ENCODE results near the gene RBBP8.

Gene RBBP8

DNA sequence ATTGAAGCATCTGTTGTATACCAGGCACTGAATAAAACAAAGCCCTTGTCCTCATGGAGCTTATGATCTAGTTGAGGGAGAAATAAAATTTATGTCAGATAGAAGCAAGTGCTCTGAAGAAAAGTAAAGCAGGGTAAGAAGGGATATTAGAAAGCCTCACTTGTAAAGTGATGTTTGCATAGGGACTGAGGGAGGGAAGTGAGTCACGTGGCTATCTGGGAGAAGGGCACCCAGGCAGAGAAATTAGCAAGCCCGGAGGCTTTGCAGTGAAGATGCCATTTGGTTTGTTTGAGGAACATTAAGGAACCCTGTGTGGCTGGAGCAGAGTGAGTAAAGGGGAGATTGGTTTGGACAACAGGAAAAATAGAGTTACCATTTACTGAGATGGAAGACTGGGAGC lies 52.1 kb downstream of the RBBP8 start:
- TF ChIP-seq, protein P1, sequence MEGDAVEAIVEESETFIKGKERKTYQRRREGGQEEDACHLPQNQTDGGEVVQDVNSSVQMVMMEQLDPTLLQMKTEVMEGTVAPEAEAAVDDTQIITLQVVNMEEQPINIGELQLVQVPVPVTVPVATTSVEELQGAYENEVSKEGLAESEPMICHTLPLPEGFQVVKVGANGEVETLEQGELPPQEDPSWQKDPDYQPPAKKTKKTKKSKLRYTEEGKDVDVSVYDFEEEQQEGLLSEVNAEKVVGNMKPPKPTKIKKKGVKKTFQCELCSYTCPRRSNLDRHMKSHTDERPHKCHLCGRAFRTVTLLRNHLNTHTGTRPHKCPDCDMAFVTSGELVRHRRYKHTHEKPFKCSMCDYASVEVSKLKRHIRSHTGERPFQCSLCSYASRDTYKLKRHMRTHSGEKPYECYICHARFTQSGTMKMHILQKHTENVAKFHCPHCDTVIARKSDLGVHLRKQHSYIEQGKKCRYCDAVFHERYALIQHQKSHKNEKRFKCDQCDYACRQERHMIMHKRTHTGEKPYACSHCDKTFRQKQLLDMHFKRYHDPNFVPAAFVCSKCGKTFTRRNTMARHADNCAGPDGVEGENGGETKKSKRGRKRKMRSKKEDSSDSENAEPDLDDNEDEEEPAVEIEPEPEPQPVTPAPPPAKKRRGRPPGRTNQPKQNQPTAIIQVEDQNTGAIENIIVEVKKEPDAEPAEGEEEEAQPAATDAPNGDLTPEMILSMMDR (IDR thresholded peaks at IDR 0.05; ENCODE audit: control insufficient read depth, extremely low read depth, insufficient read depth): no peak
- DNase-seq (ENCODE audit: low read depth): no peak

DNA sequence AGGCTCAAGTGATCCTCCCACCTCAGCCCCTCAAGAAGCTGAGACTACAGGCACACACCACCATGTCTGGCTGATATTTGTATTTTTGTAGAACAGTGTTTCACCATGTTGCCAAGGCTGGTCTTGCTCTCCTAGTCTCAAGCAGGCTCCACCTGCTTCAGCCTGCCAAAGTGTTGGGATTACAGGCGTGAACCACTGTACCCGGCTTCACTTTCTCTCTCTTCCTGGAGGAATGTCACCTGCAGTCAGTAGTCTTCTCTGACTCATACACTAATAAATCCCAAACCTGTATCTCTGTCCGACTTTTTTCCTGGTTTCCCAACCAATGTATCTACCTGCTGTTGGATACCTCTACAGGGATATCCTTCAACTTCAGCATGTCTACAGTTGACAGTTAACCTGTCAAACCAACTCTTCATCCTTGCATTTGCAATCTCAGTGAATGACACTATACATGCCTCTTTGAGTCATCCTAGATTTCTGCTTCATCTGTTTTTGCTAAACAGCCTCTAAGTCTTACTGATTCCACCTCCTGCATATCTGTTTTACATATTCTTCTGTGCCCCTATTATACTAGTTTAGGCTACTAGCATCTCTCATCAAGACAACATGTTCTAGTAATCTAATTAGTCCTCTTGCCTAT lies 54.5 kb downstream of the RBBP8 start:
- DNase-seq (ENCODE audit: low read depth): no peak
- no peak overlapping the region for H3K4me3 ChIP-seq (ENCODE audit: low read depth, low read length)
- TF ChIP-seq, protein P1 (IDR thresholded peaks at IDR 0.05; ENCODE audit: control insufficient read depth, extremely low read depth, insufficient read depth): no peak

More for the DNA sequence above, 52.1 kb downstream of the RBBP8 start:
- H3K4me3 ChIP-seq (ENCODE audit: low read depth, low read length): no peak overlapping the region

DNA sequence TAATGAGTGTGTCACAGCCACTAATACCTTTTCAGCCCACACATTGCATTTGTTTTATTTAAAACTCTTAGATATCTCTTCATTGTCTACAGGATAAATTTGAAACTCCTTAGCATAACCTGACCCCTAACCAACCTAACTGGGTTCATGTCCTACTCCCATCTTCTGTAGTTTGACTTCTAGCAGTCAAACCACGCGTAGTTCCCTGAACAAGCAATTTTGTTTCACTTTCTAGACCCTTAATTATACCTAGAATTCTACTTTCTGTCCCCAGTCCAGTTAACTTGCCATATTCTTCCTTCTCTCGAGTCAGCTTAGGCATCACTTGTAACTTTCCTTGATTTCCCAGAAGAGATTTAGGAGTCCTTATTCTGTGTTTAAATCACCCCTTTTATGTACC lies 55.1 kb downstream of the RBBP8 start:
- no peak for DNase-seq (ENCODE audit: low read depth)

DNA sequence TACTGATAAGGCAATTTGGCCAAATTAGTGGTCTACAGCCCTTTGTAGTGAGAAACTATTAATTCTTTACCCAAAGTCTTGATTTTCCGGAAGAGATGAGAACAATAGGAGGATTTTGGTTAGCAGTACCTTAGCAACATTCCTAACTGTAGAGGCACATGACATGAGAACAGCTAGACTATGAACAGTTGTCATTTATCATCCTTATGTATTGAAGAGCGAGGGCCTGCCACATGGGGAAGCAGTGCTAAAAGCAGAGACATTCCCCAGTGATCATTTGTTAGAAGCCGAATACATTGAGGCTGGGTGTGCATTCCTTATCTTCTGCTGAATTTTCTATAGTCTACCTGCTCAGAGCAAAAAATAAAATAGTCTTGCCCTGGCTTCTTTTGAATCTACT lies 65.2 kb downstream of the RBBP8 start:
- no peak for DNase-seq (ENCODE audit: low read depth)
- no peak overlapping the region for H3K4me3 ChIP-seq (ENCODE audit: low read depth, low read length)
- TF ChIP-seq, protein P1 (IDR thresholded peaks at IDR 0.05; ENCODE audit: control insufficient read depth, extremely low read depth, insufficient read depth): no peak

More for the DNA sequence above, 55.1 kb downstream of the RBBP8 start:
- H3K4me3 ChIP-seq (ENCODE audit: low read depth, low read length): no peak overlapping the region
- TF ChIP-seq, protein P1 (IDR thresholded peaks at IDR 0.05; ENCODE audit: control insufficient read depth, extremely low read depth, insufficient read depth): no peak

DNA sequence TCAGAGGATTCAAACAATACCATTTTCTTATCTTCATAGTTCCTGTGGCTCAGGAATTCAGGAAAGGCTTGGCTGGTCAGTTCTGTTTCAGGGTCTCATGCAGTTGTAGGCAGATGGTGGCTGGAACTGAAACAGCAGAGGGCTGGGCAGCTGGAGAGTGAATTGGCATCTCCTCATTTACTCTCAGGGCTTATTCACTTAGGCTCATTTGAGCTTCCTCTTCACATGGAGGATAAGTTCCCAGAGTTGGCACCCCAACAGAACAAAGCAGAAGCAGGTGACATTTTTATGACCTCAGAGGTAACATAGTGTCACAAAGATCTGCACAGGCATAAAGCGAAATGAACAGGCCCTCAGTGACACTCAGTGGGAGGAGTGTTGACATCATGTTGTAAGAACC lies 66.1 kb downstream of the RBBP8 start:
- DNase-seq (ENCODE audit: low read depth): no peak
- H3K4me3 ChIP-seq (ENCODE audit: low read depth, low read length): no peak overlapping the region
- TF ChIP-seq, protein P1 (IDR thresholded peaks at IDR 0.05; ENCODE audit: control insufficient read depth, extremely low read depth, insufficient read depth): no peak

DNA sequence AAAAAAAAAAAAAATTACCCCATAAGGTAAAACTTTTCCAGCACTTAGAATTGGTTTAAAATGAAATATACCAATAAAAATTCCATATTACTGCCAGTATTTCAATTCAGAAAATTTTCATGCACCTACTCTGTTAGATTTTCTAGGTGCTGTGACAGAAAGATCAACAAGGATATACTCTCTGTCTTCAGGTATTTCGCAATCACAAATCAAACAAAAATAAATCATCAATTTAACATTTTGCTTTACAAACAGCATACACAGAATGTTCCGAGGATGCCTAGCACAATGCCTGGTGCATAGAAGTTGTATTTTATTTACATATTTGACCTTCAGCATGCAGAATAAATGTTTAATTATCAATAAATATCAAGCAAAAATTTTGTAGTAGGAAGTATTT lies 66.5 kb downstream of the RBBP8 start:
- TF ChIP-seq, protein P1 (IDR thresholded peaks at IDR 0.05; ENCODE audit: control insufficient read depth, extremely low read depth, insufficient read depth): no peak
- DNase-seq (ENCODE audit: low read depth): no peak
- H3K4me3 ChIP-seq (ENCODE audit: low read depth, low read length): no peak overlapping the region

DNA sequence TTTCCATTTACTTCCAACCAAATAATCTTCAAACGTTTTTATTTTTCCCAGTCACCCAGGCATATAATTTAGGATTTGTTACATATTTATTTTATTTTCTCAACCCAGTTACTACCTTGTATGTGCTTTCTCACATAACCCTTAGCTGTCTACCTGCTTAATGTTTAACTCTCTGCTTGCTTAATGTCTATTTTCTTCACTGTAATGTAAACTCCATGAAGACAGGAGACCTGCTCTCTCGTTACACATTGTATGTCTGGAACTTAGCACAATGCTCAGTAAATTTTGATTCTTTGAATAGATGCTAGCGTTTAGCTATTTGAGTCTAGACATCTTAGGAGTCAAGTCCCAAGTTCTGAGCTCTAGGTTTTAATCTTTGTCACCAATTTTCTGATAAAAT lies 70.2 kb downstream of the RBBP8 start:
- DNase-seq (ENCODE audit: low read depth): no peak
- H3K4me3 ChIP-seq (ENCODE audit: low read depth, low read length): no peak overlapping the region
- TF ChIP-seq, protein P1 (IDR thresholded peaks at IDR 0.05; ENCODE audit: control insufficient read depth, extremely low read depth, insufficient read depth): no peak
